ENCODE results near the gene CFAP77. TPM values are rescaled to one million over a fixed set of nuclear protein-coding genes. Genes with fewer than 3 reads are reported as not detected.

CFAP77 gene
- total and polyA plus RNA-seq, 2 experiments from 2014 or later, result not detected

- H3K27me3 ChIP-seq (replicated peaks; ENCODE audit: insufficient read depth), result peaks cover 44% of the 10 kb centered on the region
- no peaks in the 10 kb centered on the region for H3K36me3 ChIP-seq (ENCODE audit: low read depth)
- DNase-seq, result no peak
- no peak overlapping the region for H3K4me2 ChIP-seq (ENCODE audit: unreplicated experiment)
- WGBS, 2 experiments (ENCODE audit: low coverage in 1 of 2, low lambda C conversion rate in 2 of 2, missing lambda C conversion rate in 2 of 2), result 1 to 4% methylated on average over 9 of the region's 9 CpGs
- no peaks in the 10 kb centered on the region for H4K20me1 ChIP-seq (ENCODE audit: insufficient read depth)
- H3K27ac ChIP-seq, result no peak overlapping the region
- no peaks in the 10 kb centered on the region for H3K9me2 ChIP-seq (ENCODE audit: insufficient read depth)
- in situ Hi-C loops (cut with MboI), result no loop called here
- no peaks in the 10 kb centered on the region for H3K79me2 ChIP-seq (ENCODE audit: insufficient read depth)
- no peaks in the 10 kb centered on the region for H3K4me1 ChIP-seq (ENCODE audit: insufficient read depth)
- TF ChIP-seq EZH2 (IDR thresholded peaks at IDR 0.05; ENCODE audit: insufficient read depth, poor library complexity, severe bottlenecking) (no peak), EZH2phosphoT487 (IDR thresholded peaks at IDR 0.05; ENCODE audit: insufficient read depth, low read depth) (no peak)
- H3K9ac ChIP-seq, result no peak overlapping the region
- H3F3A ChIP-seq (ENCODE audit: insufficient read depth), result no peaks in the 10 kb centered on the region
- no peaks in the 10 kb centered on the region for H3K9me3 ChIP-seq (ENCODE audit: low read depth)
- no peak overlapping the region for H2AFZ ChIP-seq
- no peak overlapping the region for H3K4me3 ChIP-seq
Measured at GRCh38 chr9:132488626-132489025, 78.6 kb downstream of the CFAP77 start.

DNA sequence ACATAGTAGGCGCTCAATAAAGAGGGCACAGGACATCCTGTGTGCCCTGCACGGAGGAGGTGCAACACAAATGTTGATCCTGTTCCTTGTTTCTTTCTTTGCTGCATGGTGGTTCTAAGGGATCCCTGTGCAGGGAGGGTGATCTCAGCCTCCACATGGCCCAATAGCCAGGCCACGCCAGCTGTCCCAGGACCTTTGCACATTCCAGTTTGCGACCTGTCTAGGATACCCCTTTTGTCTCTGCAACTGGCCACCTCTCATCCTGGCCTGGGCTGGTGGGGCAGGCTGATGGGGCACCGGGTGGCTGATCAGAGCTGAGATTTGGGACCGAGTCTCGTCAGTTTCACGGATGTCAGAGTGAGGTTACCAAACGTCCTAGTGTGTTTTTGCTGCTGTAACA, 79.5 kb downstream of the CFAP77 start:
- no peaks in the 10 kb centered on the region for H3K4me1 ChIP-seq (ENCODE audit: insufficient read depth)
- no peak for TF ChIP-seq EZH2phosphoT487 (IDR thresholded peaks at IDR 0.05; ENCODE audit: insufficient read depth, low read depth)
- TF ChIP-seq EZH2 (IDR thresholded peaks at IDR 0.05; ENCODE audit: insufficient read depth, poor library complexity, severe bottlenecking), result no peak
- H3K9ac ChIP-seq, result no peak overlapping the region
- H3K79me2 ChIP-seq (ENCODE audit: insufficient read depth), result no peaks in the 10 kb centered on the region
- no peak overlapping the region for H3K4me2 ChIP-seq (ENCODE audit: unreplicated experiment)
- H3K36me3 ChIP-seq (ENCODE audit: low read depth), result no peaks in the 10 kb centered on the region
- no peaks in the 10 kb centered on the region for H4K20me1 ChIP-seq (ENCODE audit: insufficient read depth)
- in situ Hi-C loops (cut with MboI), result no loop called here
- H3K27ac ChIP-seq, result no peak overlapping the region
- no peaks in the 10 kb centered on the region for H3K9me2 ChIP-seq (ENCODE audit: insufficient read depth)
- 41 to 44% methylated on average over 9 of the region's 9 CpGs for WGBS, 2 experiments (ENCODE audit: low coverage in 1 of 2, low lambda C conversion rate in 2 of 2, missing lambda C conversion rate in 2 of 2)
- H3K27me3 ChIP-seq (replicated peaks; ENCODE audit: insufficient read depth), result peaks cover 44% of the 10 kb centered on the region
- no peaks in the 10 kb centered on the region for H3K9me3 ChIP-seq (ENCODE audit: low read depth)
- no peak for DNase-seq
- H2AFZ ChIP-seq, result no peak overlapping the region
- H3F3A ChIP-seq (ENCODE audit: insufficient read depth), result no peaks in the 10 kb centered on the region
- no peak overlapping the region for H3K4me3 ChIP-seq

DNA sequence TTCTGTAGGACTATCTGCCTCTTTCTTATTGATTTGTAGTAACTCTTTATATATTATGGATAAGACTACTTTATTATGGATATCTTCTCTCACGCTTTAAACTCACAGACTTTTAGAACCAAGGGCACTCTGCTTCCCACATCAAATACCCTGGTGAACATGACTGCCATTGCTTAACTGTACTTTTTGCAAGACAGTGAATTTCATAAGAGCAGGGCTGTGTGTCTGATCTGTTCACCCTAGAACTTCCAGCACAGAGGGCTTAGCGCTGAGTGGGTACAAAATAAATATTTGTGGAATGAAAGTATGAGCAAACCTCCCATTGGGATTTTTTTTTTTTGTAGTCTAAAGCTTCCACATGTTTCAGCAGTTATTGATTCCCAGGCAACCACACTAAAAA, 84.8 kb downstream of the CFAP77 start:
- Histone ChIP-seq H4K20me1 (ENCODE audit: insufficient read depth) (no peaks in the 10 kb centered on the region), H3K9me2 (ENCODE audit: insufficient read depth) (no peaks in the 10 kb centered on the region), H3K27me3 (replicated peaks; ENCODE audit: insufficient read depth) (peaks cover 11% of the 10 kb centered on the region; the same call in 1 of the 2 replicates), H3K27ac (no peak overlapping the region), H2AFZ (no peak overlapping the region), H3K36me3 (ENCODE audit: low read depth) (no peaks in the 10 kb centered on the region), H3K9ac (no peak overlapping the region), H3K4me1 (ENCODE audit: insufficient read depth) (no peaks in the 10 kb centered on the region), H3K79me2 (ENCODE audit: insufficient read depth) (no peaks in the 10 kb centered on the region), H3K9me3 (ENCODE audit: low read depth) (no peaks in the 10 kb centered on the region), H3F3A (ENCODE audit: insufficient read depth) (no peaks in the 10 kb centered on the region), H3K4me2 (ENCODE audit: unreplicated experiment) (no peak overlapping the region), H3K4me3 (no peak overlapping the region)
- DNase-seq, result no peak
- in situ Hi-C loops (cut with MboI), result no loop called here
- TF ChIP-seq EZH2 (IDR thresholded peaks at IDR 0.05; ENCODE audit: insufficient read depth, poor library complexity, severe bottlenecking), result no peak
- no peak for TF ChIP-seq EZH2phosphoT487 (IDR thresholded peaks at IDR 0.05; ENCODE audit: insufficient read depth, low read depth)
- 20 to 22% methylated on average over 2 of the region's 2 CpGs for WGBS, 2 experiments (ENCODE audit: low coverage in 1 of 2, low lambda C conversion rate in 2 of 2, missing lambda C conversion rate in 2 of 2)

DNA sequence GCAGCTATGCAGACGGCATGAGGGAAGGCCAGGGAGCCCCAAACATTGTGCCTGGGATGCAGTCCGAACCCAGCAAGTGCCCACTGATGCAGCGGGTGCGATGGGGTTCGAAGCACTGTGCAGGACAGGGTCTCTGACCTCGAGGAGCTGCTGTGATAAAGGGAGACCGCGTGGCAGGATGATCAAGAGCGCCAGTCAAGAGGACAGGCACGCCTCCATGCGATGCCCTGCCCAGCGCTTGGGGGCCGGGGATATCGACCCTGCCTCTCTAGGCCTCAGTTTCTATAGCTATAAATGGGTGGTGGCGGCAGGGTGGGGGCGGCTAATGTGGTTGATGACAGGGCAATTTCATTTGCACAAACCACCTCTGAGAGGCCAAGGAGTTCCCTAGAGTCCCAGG, 87.7 kb downstream of the CFAP77 start:
- no peak overlapping the region for H3K4me2 ChIP-seq (ENCODE audit: unreplicated experiment)
- in situ Hi-C loops (cut with MboI), result no loop called here
- H3K9ac ChIP-seq, result no peak overlapping the region
- H3K79me2 ChIP-seq (ENCODE audit: insufficient read depth), result no peaks in the 10 kb centered on the region
- WGBS, 2 experiments (ENCODE audit: low coverage in 1 of 2, low lambda C conversion rate in 2 of 2, missing lambda C conversion rate in 2 of 2), result 63 to 73% methylated on average over 16 of the region's 16 CpGs
- H4K20me1 ChIP-seq (ENCODE audit: insufficient read depth), result no peaks in the 10 kb centered on the region
- no peak for DNase-seq
- H3K27me3 ChIP-seq (replicated peaks; ENCODE audit: insufficient read depth), result peaks cover 9% of the 10 kb centered on the region
- H3K27ac ChIP-seq, result no peak overlapping the region
- H3K9me2 ChIP-seq (ENCODE audit: insufficient read depth), result no peaks in the 10 kb centered on the region
- no peaks in the 10 kb centered on the region for H3K4me1 ChIP-seq (ENCODE audit: insufficient read depth)
- no peak overlapping the region for H2AFZ ChIP-seq
- no peaks in the 10 kb centered on the region for H3K9me3 ChIP-seq (ENCODE audit: low read depth)
- TF ChIP-seq EZH2 (IDR thresholded peaks at IDR 0.05; ENCODE audit: insufficient read depth, poor library complexity, severe bottlenecking) (no peak), EZH2phosphoT487 (IDR thresholded peaks at IDR 0.05; ENCODE audit: insufficient read depth, low read depth) (no peak)
- no peak overlapping the region for H3K4me3 ChIP-seq
- H3K36me3 ChIP-seq (ENCODE audit: low read depth), result no peaks in the 10 kb centered on the region
- no peaks in the 10 kb centered on the region for H3F3A ChIP-seq (ENCODE audit: insufficient read depth)
